ENCODE measurements around the gene PKMYT1. TPM values are rescaled to one million over a fixed set of nuclear protein-coding genes. Genes with fewer than 3 reads are reported as not detected.

PKMYT1 gene
- total RNA-seq, 4 donors from 2014 or later: 0.81 to 0.88 TPM; not detected in 2

GRCh38 chr16:2979669-2980226, 498 bp downstream of the PKMYT1 start:
- Histone ChIP-seq H3K27me3 (no peaks in the 10 kb centered on the region), H3K4me3 (replicated peaks in 1 of 3) (peak overlapping the region in 1 of 3 donors; percentile 61), H3K4me1 (peaks cover 8 to 19% of the 10 kb centered on the region in 2 donors), H3K36me3 (no peaks in the 10 kb centered on the region), H3K27ac (no peak overlapping the region), H3K9me3 (no peaks in the 10 kb centered on the region)
- DNase-seq: no peak
- intact Hi-C loops (cut with DNase I): no loop called here
- TF ChIP-seq POLR2A (IDR thresholded peaks at IDR 0.05): no peak
- no peak for TF ChIP-seq CTCF (IDR thresholded peaks at IDR 0.05)
- 12 to 13% methylated on average over 19 to 26 of the region's 43 CpGs for WGBS, 2 donors

GRCh38 chr16:2977440-2977839, 2.8 kb downstream of the PKMYT1 start:
- peaks cover 10 to 26% of the 10 kb centered on the region in 2 donors for H3K4me1 ChIP-seq
- no peak overlapping the region for H3K4me3 ChIP-seq (replicated peaks in 1 of 3)
- peak; percentile 57 to 61 for DNase-seq
- H3K27ac ChIP-seq: no peak overlapping the region
- WGBS, 2 donors: 47 to 54% methylated on average over 6 of the region's 6 CpGs
- no peaks in the 10 kb centered on the region for H3K27me3 ChIP-seq
- TF ChIP-seq CTCF (IDR thresholded peaks at IDR 0.05) (no peak), POLR2A (IDR thresholded peaks at IDR 0.05) (no peak)
- intact Hi-C loops (cut with DNase I): no loop called here
- H3K9me3 ChIP-seq: no peaks in the 10 kb centered on the region
- no peaks in the 10 kb centered on the region for H3K36me3 ChIP-seq

- DNase-seq: no peak
- intact Hi-C loops (cut with DNase I): no loop called here
- no peaks in the 10 kb centered on the region for H3K9me3 ChIP-seq
- no peaks in the 10 kb centered on the region for H3K36me3 ChIP-seq
- no peaks in the 10 kb centered on the region for H3K27me3 ChIP-seq
- TF ChIP-seq CTCF (IDR thresholded peaks at IDR 0.05) (no peak), POLR2A (IDR thresholded peaks at IDR 0.05) (no peak)
- WGBS, 2 donors: 95 to 99% methylated on average over 9 to 15 of the region's 15 CpGs
- H3K27ac ChIP-seq: no peak overlapping the region
- peaks cover 10 to 28% of the 10 kb centered on the region in 2 donors for H3K4me1 ChIP-seq
- H3K4me3 ChIP-seq (replicated peaks in 1 of 3): no peak overlapping the region
Measured at GRCh38 chr16:2976673-2977072, 3.6 kb downstream of the PKMYT1 start.

- 89 to 94% methylated on average over 7 of the region's 7 CpGs for WGBS, 2 donors
- H3K4me1 ChIP-seq: peaks cover 10 to 28% of the 10 kb centered on the region in 2 donors
- no peak overlapping the region for H3K4me3 ChIP-seq (replicated peaks in 1 of 3)
- TF ChIP-seq CTCF (IDR thresholded peaks at IDR 0.05) (no peak), POLR2A (IDR thresholded peaks at IDR 0.05) (no peak)
- DNase-seq: no peak
- intact Hi-C loops (cut with DNase I): no loop called here
- no peaks in the 10 kb centered on the region for H3K27me3 ChIP-seq
- no peaks in the 10 kb centered on the region for H3K9me3 ChIP-seq
- no peaks in the 10 kb centered on the region for H3K36me3 ChIP-seq
- no peak overlapping the region for H3K27ac ChIP-seq
Measured at GRCh38 chr16:2976201-2976600, 4.0 kb downstream of the PKMYT1 start.

GRCh38 chr16:2975161-2975795, 5.0 kb downstream of the PKMYT1 start:
- WGBS, 2 donors: 96 to 97% methylated on average over 6 to 10 of the region's 28 CpGs
- no peaks in the 10 kb centered on the region for H3K36me3 ChIP-seq
- DNase-seq: no peak
- no peaks in the 10 kb centered on the region for H3K9me3 ChIP-seq
- H3K27ac ChIP-seq: no peak overlapping the region
- TF ChIP-seq CTCF (IDR thresholded peaks at IDR 0.05) (no peak), POLR2A (IDR thresholded peaks at IDR 0.05) (no peak)
- peaks cover 10 to 30% of the 10 kb centered on the region in 2 donors for H3K4me1 ChIP-seq
- no peaks in the 10 kb centered on the region for H3K27me3 ChIP-seq
- H3K4me3 ChIP-seq (replicated peaks in 1 of 3): no peak overlapping the region
- intact Hi-C loops (cut with DNase I): no loop called here

All from thyroid gland (tissue), 4 donors.